Activated CD4-positive, alpha-beta memory T cell treated with anti-CD3 and anti-CD28 coated beads, Interleukin-2, amount 10 ng/mL, durations not matched to agents 7 days and 5 days (primary cell): ENCODE measurements around the gene TMEM209. TPM values are rescaled to one million over a fixed set of nuclear protein-coding genes. Genes with fewer than 3 reads are reported as not detected.
A peak's percentile ranks its signal among the peaks of the same experiment; 100 is the strongest.
"Not testable (repeated sequence)": the region's sequence is repeated elsewhere in the genome, so short reads cannot be mapped to it uniquely, and the experiment has no call there.

Experiments
- CTCF ChIA-PET: fragments of 350-600 bp; sonication (Branson Sonifier 250); formaldehyde crosslinking; loops from one replicate; lab custom pipeline; 2021; ENCODE audit warnings: antibody characterized with exemption, inconsistent platforms; lab: Charles Lee
- POLR2A ChIA-PET: fragments of 350-600 bp; sonication (Branson Sonifier 250); formaldehyde crosslinking; loops from one replicate; lab custom pipeline; 2021; ENCODE audit warnings: antibody characterized with exemption; lab: Charles Lee
- DNase-seq: peaks from one replicate; pipeline ENCODE4 v3.0.0-alpha.2; 2020
- H3K27ac Mint-ChIP-seq: one replicate; pipeline ENCODE4 v1.8.0; 2021; ENCODE audit warnings: mild to moderate bottlenecking, mixed read lengths
- H3K27me3 Mint-ChIP-seq: one replicate; pipeline ENCODE4 v1.8.0; 2021; ENCODE audit warnings: mixed read lengths
- H3K36me3 Mint-ChIP-seq: one replicate; pipeline ENCODE4 v1.8.0; 2021; ENCODE audit warnings: low read depth, mixed read lengths
- H3K4me1 Mint-ChIP-seq: one replicate; pipeline ENCODE4 v1.8.0; 2021; ENCODE audit warnings: mixed read lengths
- H3K4me3 Mint-ChIP-seq: one replicate; pipeline ENCODE4 v1.8.0; 2021; ENCODE audit warnings: mild to moderate bottlenecking, mixed read lengths
- H3K9me3 Mint-ChIP-seq: one replicate; pipeline ENCODE4 v1.8.0; 2021; ENCODE audit warnings: mixed read lengths
- total RNA-seq, 2 experiments: library from RNA; stranded (reverse); gene quantifications; one replicate each; pipeline ENCODE4 v1.2.3, GENCODE V29; 2021

Gene TMEM209
- total RNA-seq, 2 experiments from 2014 or later: 35.5 to 35.7 TPM

- Mint-ChIP-seq H3K4me3 (no peak overlapping the region), H3K36me3 (peaks cover 9% of the 10 kb centered on the region), H3K27me3 (peaks cover 3% of the 10 kb centered on the region), H3K9me3 (no peaks in the 10 kb centered on the region), H3K4me1 (no peaks in the 10 kb centered on the region), H3K27ac (no peak overlapping the region)
- POLR2A ChIA-PET: interaction anchor here (1.2 to 1.8 kb wide), 2 partner anchors 14 to 52 kb away, joined by 3 to 6 read pairs; partner anchors contain the start of gene TMEM209
- DNase-seq: peak; percentile 14
- CTCF ChIA-PET: interaction anchor here (0.9 kb wide), 1 partner anchor 18 kb away, joined by 3 read pairs; no protein-coding TSS in a partner anchor
Measured at GRCh38 chr7:130153211-130153908, 51.8 kb downstream of the TMEM209 start.

GRCh38 chr7:130152493-130153210, 52.6 kb downstream of the TMEM209 start:
- Mint-ChIP-seq H3K4me1 (no peaks in the 10 kb centered on the region), H3K4me3 (no peak overlapping the region), H3K27me3 (peaks cover 7% of the 10 kb centered on the region), H3K36me3 (peaks cover 2% of the 10 kb centered on the region), H3K27ac (no peak overlapping the region), H3K9me3 (no peaks in the 10 kb centered on the region)
- ChIA-PET POLR2A (interaction anchor here (1.2 to 1.8 kb wide), 2 partner anchors 13 to 53 kb away, joined by 3 to 6 read pairs; partner anchors contain the start of gene TMEM209), CTCF (interaction anchor here (0.9 kb wide), 1 partner anchor 18 kb away, joined by 3 read pairs; no protein-coding TSS in a partner anchor)
- peak; percentile 15 for DNase-seq

DNA sequence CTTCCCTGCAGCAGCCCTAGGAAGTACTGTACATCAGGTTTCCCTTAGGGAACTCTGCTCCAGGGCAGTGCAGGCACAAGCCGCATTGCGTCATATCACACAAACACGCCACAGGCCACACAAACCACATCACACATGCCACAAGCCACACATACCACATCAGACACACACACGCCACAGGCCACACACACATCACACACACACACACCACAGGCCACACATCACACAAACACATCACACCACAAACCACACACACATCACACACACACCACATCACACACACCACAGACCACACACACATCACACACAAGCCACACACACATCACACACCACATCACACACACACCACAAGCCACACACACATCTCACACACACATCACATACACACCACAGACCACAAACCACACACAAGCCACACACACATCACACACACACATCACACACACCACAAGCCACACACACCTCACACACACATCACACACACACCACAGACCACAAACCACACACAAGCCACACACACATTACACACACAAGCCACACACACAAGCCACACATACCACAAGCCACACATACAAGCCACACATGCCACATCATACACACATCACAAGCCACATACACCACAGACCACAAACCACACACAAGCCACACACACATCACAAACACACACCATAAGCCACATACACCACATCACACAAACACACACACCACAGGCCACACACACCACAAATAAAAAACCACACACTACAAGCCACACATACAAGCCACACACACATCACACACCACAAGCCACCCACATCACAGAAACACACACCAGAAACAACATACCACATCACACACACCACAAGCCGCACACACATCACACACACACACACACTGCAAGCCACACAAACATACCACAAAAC, 53.4 kb downstream of the TMEM209 start:
- no peaks in the 10 kb centered on the region for H3K36me3 Mint-ChIP-seq
- no peaks in the 10 kb centered on the region for H3K9me3 Mint-ChIP-seq
- DNase-seq: peak; percentile 34
- CTCF ChIA-PET: no interaction called here
- POLR2A ChIA-PET: no interaction called here
- H3K27ac Mint-ChIP-seq: no peak overlapping the region
- H3K4me3 Mint-ChIP-seq: no peak overlapping the region
- no peaks in the 10 kb centered on the region for H3K4me1 Mint-ChIP-seq
- H3K27me3 Mint-ChIP-seq: peaks cover 7% of the 10 kb centered on the region

DNA sequence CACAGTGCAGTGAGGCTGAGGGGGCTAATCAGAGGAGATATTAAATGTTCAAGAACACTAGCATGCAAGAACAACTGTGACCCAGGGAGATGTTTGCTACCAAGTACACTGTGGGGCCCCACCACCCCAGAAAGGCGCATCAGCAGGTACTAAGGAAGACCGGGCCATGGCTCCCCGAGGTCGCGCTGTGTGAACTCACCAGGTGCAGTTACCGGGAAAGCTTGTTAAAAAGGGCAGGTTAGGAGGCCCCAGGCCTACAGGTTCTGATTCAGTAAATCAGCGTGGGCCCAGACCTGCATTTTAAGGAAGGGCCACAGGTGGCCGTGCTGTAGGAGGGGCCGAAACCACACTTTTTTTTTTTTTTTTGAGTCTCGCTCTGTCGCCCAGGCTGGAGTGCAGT, 54.6 kb downstream of the TMEM209 start:
- Mint-ChIP-seq H3K9me3 (no peaks in the 10 kb centered on the region), H3K27me3 (peaks cover 7% of the 10 kb centered on the region), H3K27ac (peak overlapping the region; percentile 58), H3K4me1 (no peaks in the 10 kb centered on the region), H3K36me3 (no peaks in the 10 kb centered on the region), H3K4me3 (no peak overlapping the region)
- DNase-seq: peak; percentile 6
- ChIA-PET CTCF (no interaction called here), POLR2A (no interaction called here)

GRCh38 chr7:130149281-130150139, 55.7 kb downstream of the TMEM209 start:
- ChIA-PET POLR2A (no interaction called here), CTCF (no interaction called here)
- no peaks in the 10 kb centered on the region for H3K4me1 Mint-ChIP-seq
- H3K27me3 Mint-ChIP-seq: peaks cover 9% of the 10 kb centered on the region
- no peaks in the 10 kb centered on the region for H3K36me3 Mint-ChIP-seq
- H3K27ac Mint-ChIP-seq: no peak overlapping the region
- peak; percentile 9 for DNase-seq
- H3K9me3 Mint-ChIP-seq: no peaks in the 10 kb centered on the region
- no peak overlapping the region for H3K4me3 Mint-ChIP-seq

DNA sequence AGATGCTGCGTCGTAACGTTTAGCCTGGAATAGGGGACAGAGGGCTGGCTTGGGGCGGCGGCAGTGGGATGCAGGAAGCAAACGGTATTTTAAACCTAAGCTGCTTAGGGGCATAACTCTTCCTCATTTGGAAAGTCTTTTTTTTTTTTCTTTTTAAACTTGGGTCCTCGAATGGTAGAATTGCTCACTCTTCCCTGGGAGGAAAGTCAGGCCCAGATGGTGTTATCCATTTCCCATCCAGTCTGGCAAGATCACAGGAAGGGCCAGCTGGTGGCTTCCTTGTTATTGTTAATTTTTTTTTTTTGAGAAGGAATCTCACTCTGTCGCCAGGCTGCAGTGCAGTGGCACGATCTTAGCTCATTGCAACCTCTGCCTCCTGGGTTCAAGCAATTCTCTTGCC, 56.6 kb downstream of the TMEM209 start:
- POLR2A ChIA-PET: interaction anchor here (1.6 kb wide), 1 partner anchor 57 kb away, joined by 4 read pairs; the partner anchor contains the start of gene TMEM209
- no peaks in the 10 kb centered on the region for H3K9me3 Mint-ChIP-seq
- CTCF ChIA-PET: no interaction called here
- no peaks in the 10 kb centered on the region for H3K4me1 Mint-ChIP-seq
- H3K27me3 Mint-ChIP-seq: peaks cover 9% of the 10 kb centered on the region
- H3K4me3 Mint-ChIP-seq: no peak overlapping the region
- no peaks in the 10 kb centered on the region for H3K36me3 Mint-ChIP-seq
- no peak overlapping the region for H3K27ac Mint-ChIP-seq
- DNase-seq: no peak

- Mint-ChIP-seq H3K4me3 (no peak overlapping the region), H3K27me3 (peaks cover 9% of the 10 kb centered on the region), H3K27ac (no peak overlapping the region), H3K4me1 (no peaks in the 10 kb centered on the region), H3K36me3 (no peaks in the 10 kb centered on the region), H3K9me3 (no peaks in the 10 kb centered on the region)
- ChIA-PET CTCF (no interaction called here), POLR2A (interaction anchor here (0.6 to 1.6 kb wide), 2 partner anchors 17 to 57 kb away, joined by 3 to 4 read pairs; partner anchors contain the start of gene TMEM209)
- DNase-seq: peak; percentile 14
Measured at GRCh38 chr7:130147710-130148325, 57.4 kb downstream of the TMEM209 start.

DNA sequence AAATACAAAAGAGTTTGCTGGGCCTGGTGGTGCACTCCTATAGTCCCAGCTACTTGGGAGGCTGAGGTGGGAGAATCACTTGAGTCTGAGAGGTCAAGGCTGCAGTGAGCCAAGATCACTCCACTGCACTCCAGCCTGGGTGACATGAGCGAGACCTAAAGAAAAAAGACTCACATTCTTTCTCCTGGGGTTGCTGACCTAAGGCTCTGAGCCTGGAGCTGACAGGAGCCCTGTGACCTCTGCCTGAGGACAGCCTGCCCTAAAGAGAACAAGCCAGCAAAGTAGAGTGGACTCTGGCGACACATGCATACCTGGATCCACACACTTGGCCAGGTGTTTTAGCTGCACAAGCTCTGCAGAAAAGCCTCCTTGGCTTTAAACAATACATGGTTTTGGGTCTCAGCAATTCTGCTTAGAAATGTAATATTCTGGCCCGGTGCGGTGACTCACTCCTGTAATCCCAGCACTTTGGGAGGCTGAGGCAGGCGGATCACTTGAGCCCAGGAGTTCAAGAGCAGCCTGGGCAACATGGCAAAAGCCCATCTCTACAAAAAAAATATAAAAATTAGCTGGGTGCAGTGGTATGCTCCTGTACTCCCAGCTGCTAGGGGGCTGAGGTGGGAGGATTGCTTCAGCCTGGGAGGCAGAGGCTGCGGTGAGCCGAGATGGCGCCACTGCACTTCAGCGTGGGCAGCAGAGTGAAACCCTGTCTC, 58.4 kb downstream of the TMEM209 start:
- Mint-ChIP-seq H3K36me3 (no peaks in the 10 kb centered on the region), H3K27me3 (peaks cover 9% of the 10 kb centered on the region), H3K27ac (no peak overlapping the region), H3K9me3 (no peaks in the 10 kb centered on the region), H3K4me1 (no peaks in the 10 kb centered on the region), H3K4me3 (no peak overlapping the region)
- ChIA-PET POLR2A (no interaction called here), CTCF (interaction anchor here (0.7 kb wide), 1 partner anchor 1455 kb away, joined by 3 read pairs; no protein-coding TSS in a partner anchor)
- no peak for DNase-seq

DNA sequence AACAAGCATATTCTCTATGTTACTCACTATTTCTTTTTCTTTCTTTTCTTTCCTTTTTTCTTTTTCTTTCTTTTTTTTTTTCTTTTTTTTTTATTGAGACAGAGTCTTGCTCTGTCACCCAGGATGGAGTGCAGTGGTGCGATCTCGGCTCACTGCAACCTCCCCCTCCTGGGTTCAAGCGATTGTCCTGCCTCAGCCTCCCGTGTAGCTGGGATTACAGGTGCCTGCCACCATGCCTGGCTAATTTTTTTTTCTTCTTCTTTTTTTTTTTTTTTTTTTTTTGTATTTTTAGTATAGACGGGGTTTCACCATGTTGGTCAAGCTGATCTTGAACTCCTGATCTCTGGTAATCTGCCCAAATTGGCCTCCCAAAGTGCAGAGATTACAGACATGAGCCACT, 59.1 kb downstream of the TMEM209 start:
- H3K27me3 Mint-ChIP-seq, H3K4me1 Mint-ChIP-seq, CTCF ChIA-PET, POLR2A ChIA-PET, H3K4me3 Mint-ChIP-seq, H3K27ac Mint-ChIP-seq, DNase-seq, H3K9me3 Mint-ChIP-seq, H3K36me3 Mint-ChIP-seq: not testable (repeated sequence)

DNA sequence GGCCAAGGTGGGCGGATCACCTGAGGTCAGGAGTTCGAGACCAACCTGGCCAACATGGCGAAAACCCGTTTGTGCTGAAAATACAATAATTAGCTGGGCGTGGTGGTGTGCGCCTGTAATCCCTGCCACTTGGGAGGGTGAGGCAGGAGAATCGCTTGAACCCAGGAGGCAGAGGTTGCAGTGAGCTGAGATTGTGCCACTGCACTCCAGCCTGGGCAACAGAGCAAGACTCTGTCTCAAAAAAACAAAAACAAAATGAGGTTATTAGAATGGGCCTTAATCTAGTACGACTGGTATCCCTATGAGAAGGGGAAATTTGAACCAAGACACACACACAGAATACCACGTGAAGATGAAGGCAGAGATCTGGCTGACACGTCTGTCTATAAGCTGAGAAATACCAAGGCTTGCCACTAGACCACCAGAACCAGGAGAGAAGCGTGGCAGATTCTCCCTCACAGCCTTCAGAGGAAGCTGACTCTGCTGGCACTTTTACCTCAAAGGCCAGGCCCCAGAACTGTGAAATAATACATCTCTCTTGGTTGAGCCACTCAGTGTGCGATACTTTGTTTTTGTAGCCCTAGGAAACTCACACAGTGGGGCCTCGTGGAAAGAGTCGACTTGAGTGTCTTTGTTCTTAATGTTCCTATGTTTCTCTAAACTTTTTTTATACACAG, 59.6 kb downstream of the TMEM209 start:
- POLR2A ChIA-PET: no interaction called here
- CTCF ChIA-PET: interaction anchor here (0.6 kb wide), 1 partner anchor 83 kb away, joined by 3 read pairs; no protein-coding TSS in a partner anchor

More for the DNA sequence above, 59.6 kb downstream of the TMEM209 start:
- no peaks in the 10 kb centered on the region for H3K36me3 Mint-ChIP-seq
- H3K4me3 Mint-ChIP-seq: no peak overlapping the region
- H3K27ac Mint-ChIP-seq: no peak overlapping the region
- no peak for DNase-seq
- H3K9me3 Mint-ChIP-seq: no peaks in the 10 kb centered on the region
- H3K4me1 Mint-ChIP-seq: peaks cover 3% of the 10 kb centered on the region
- H3K27me3 Mint-ChIP-seq: peaks cover 9% of the 10 kb centered on the region
